Urinary bladder (tissue), 2 donors: Measurements from ENCODE around the gene SRPRA. TPM values are rescaled to one million over a fixed set of nuclear protein-coding genes. Genes with fewer than 3 reads are reported as not detected.

Experiments used
- polyA plus RNA-seq: library from polyadenylated mRNA; stranded (reverse); fragments of 200-250 nt; gene quantifications from one replicate; pipeline ENCODE4 v1.2.3, GENCODE V29; 2013
- small RNA-seq: library from RNA; depleted of rRNA; stranded (forward); fragments of <200 nt; gene quantifications from one replicate; pipeline ENCODE3, GENCODE V24; 2014
- total RNA-seq: library from RNA; depleted of rRNA; stranded (reverse); fragments of >200 nt; gene quantifications from one replicate; pipeline ENCODE4 v1.2.3, GENCODE V29; 2014
- donor health status: healthy.

The SRPRA gene
- total and polyA plus RNA-seq, 2 donors: 35.1 to 92.8 TPM

Small RNAs within 50 kb of the gene (small RNA-seq; reads per million reads assigned to genes)
- gene RN7SL351P (not detected), gene RNU4-86P (not detected)

Other genes with a start within 250 kb of the SRPRA start
- 47.4 TPM for gene CDON, start 206.0 kb downstream of the SRPRA start, total RNA-seq
- gene CDON, start 206.0 kb downstream of the SRPRA start, polyA plus RNA-seq: 8.4 TPM
- gene RPUSD4, start 57.2 kb downstream of the SRPRA start, total RNA-seq: 18.6 TPM
- gene RPUSD4, start 57.2 kb downstream of the SRPRA start, polyA plus RNA-seq: 19.1 TPM
- 18.0 TPM for gene FAM118B, start 57.1 kb downstream of the SRPRA start, total RNA-seq
- 11.1 TPM for gene FAM118B, start 57.1 kb downstream of the SRPRA start, polyA plus RNA-seq
- gene FOXRED1, start 259 bp upstream of the SRPRA start, total RNA-seq: 11.4 TPM
- 20.4 TPM for gene FOXRED1, start 259 bp upstream of the SRPRA start, polyA plus RNA-seq
- 5.8 TPM for gene TIRAP, start 14.2 kb upstream of the SRPRA start, total RNA-seq
- gene TIRAP, start 14.2 kb upstream of the SRPRA start, polyA plus RNA-seq: 11.5 TPM
- gene DCPS, start 35.2 kb upstream of the SRPRA start, total RNA-seq: 6.7 TPM
- 28.3 TPM for gene DCPS, start 35.2 kb upstream of the SRPRA start, polyA plus RNA-seq
- 35.2 TPM for gene ST3GAL4, start 86.8 kb upstream of the SRPRA start, total RNA-seq
- 48.5 TPM for gene ST3GAL4, start 86.8 kb upstream of the SRPRA start, polyA plus RNA-seq